ENCODE data around the gene PTGES2. TPM values are rescaled to one million over a fixed set of nuclear protein-coding genes. Genes with fewer than 3 reads are reported as not detected.
A peak's percentile ranks its signal among the peaks of the same experiment; 100 is the strongest.

Gene PTGES2
- total and polyA plus RNA-seq, 9 of the 15 experiments (the other 6 are each of a cell fraction or from before 2014, with no cell fraction given) = 2.4 to 196 (median 90.1) TPM

GRCh38 chr9:128163027-128163515 is 35.5 kb upstream of the PTGES2 start (continued):
- TF ChIP-seq L3MBTL2 (IDR thresholded peaks at IDR 0.05) (no peak), BCOR (IDR thresholded peaks at IDR 0.05) (peak; percentile 99), ESRRA (IDR thresholded peaks at IDR 0.05; ENCODE audit: borderline replicate concordance, low read depth) (no peak), RCOR1 (IDR thresholded peaks at IDR 0.05; ENCODE audit: borderline replicate concordance in 1 of 2, low read depth in 2 of 2, low read length in 2 of 2) (peak; percentile 71 to 90; a peak in 3 of 4 replicates), GTF2E2 (tag; IDR thresholded peaks at IDR 0.05) (no peak), CBX3 (IDR thresholded peaks at IDR 0.05; ENCODE audit: borderline replicate concordance in 1 of 2, low read length in 2 of 2) (peak in 1 of 2 experiments; percentile 57; a peak in 1 of 3 replicates), NR2C2 (CRISPR knock-in tag; IDR thresholded peaks at IDR 0.05) (no peak), NR2C2 (tag; IDR thresholded peaks at IDR 0.05) (no peak), JUN (IDR thresholded peaks at IDR 0.05; ENCODE audit: borderline replicate concordance, low read depth, low read length) (no peak), JUN (CRISPR knock-in tag; IDR thresholded peaks at IDR 0.05; ENCODE audit: borderline replicate concordance) (no peak), PRPF4 (IDR thresholded peaks at IDR 0.05; ENCODE audit: insufficient read depth, low read depth, low read length, poor library complexity, severe bottlenecking) (no peak), RFX1 (IDR thresholded peaks at IDR 0.05) (no peak), FOXK1 (CRISPR knock-in tag; IDR thresholded peaks at IDR 0.05; ENCODE audit: borderline replicate concordance) (no peak)
